Left ventricle myocardium inferior (tissue), 1 donor: Measurements from ENCODE around the gene CCDC38. TPM values are rescaled to one million over a fixed set of nuclear protein-coding genes. Genes with fewer than 3 reads are reported as not detected.

Source experiments
- DNase-seq: peaks from one replicate; pipeline ENCODE4 v3.0.0-alpha.2; 2020
- H3K27ac ChIP-seq: fragments of 200-600 bp; replicated peaks from 2 replicates; pipeline ENCODE4 v1.8.0; 2021
- H3K27me3 ChIP-seq: fragments of 200-600 bp; 2 replicates; pipeline ENCODE4 v1.8.0; 2021; ENCODE audit warnings: low read depth
- H3K36me3 ChIP-seq: fragments of 200-600 bp; 2 replicates; pipeline ENCODE4 v1.8.0; 2021
- H3K4me1 ChIP-seq: fragments of 200-600 bp; 2 replicates; pipeline ENCODE4 v1.8.0; 2021
- H3K4me3 ChIP-seq: fragments of 200-600 bp; 2 replicates; pipeline ENCODE4 v1.8.0; 2021; ENCODE audit warnings: mild to moderate bottlenecking, moderate library complexity
- H3K9me3 ChIP-seq: fragments of 200-600 bp; replicated peaks from 2 replicates; pipeline ENCODE4 v1.8.0; 2021
- intact Hi-C: fragments of 100-400 bp; cut with micrococcal nuclease; formaldehyde crosslinking; loops from one replicate; pipeline ENCODE4 v1.11.0; 2022
- total RNA-seq: library from RNA; stranded (reverse); fragmentation: NEBNext Ultra II Directional; extraction: Animal tissue kit (Norgen Biotek cat#: 25700); gene quantifications from one replicate; pipeline ENCODE4 v1.2.1, GENCODE V29; 2021
- TF ChIP-seq, protein P1 (sequence below): fragments of 200-600 bp; IDR thresholded peaks from 2 replicates; pipeline ENCODE4 v1.8.0; 2021; ENCODE audit warnings: antibody characterized with exemption, mild to moderate bottlenecking, borderline replicate concordance
- donor health status: DM: no; HTN: yes; CAD: no; lungs with severe emphysema.

Gene CCDC38
- total RNA-seq, 1 donor from 2014 or later, result 0.22 TPM

DNA sequence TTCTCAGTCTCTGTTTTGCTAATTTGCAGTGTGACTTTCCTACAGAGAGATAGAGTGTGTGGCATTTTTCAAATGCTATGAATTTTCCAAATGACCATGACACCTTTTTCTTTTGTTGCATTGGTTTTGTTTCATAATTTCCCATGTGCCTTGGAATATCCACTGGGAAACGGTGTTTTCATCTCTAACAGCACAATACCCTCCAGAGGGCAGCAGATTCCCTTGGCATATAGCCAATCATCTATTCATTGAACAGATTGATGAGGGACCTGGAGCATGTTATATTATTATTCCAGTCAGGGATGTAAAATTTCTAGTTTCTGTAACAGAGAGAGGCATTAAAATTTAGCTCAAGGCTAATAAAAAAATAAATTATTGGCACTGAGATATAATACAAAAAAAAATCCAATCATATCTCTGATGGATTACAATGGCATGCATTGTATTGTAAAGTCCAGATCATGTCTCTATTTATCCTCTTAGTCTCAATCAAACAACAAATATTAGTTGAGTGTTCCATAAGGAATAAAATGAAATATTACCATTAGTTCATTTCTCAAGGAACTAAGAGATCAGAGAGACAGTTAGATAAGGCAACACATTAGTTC is 122.2 kb downstream of the CCDC38 start:
- no peak for DNase-seq
- TF ChIP-seq, protein P1, sequence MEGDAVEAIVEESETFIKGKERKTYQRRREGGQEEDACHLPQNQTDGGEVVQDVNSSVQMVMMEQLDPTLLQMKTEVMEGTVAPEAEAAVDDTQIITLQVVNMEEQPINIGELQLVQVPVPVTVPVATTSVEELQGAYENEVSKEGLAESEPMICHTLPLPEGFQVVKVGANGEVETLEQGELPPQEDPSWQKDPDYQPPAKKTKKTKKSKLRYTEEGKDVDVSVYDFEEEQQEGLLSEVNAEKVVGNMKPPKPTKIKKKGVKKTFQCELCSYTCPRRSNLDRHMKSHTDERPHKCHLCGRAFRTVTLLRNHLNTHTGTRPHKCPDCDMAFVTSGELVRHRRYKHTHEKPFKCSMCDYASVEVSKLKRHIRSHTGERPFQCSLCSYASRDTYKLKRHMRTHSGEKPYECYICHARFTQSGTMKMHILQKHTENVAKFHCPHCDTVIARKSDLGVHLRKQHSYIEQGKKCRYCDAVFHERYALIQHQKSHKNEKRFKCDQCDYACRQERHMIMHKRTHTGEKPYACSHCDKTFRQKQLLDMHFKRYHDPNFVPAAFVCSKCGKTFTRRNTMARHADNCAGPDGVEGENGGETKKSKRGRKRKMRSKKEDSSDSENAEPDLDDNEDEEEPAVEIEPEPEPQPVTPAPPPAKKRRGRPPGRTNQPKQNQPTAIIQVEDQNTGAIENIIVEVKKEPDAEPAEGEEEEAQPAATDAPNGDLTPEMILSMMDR, result peak; percentile 63
- H3K27me3 ChIP-seq, result no peaks in the 10 kb centered on the region
- no peak overlapping the region for H3K4me3 ChIP-seq
- no peaks in the 10 kb centered on the region for H3K36me3 ChIP-seq
- H3K9me3 ChIP-seq, result no peaks in the 10 kb centered on the region
- H3K4me1 ChIP-seq, result peaks cover 6% of the 10 kb centered on the region
- intact Hi-C loops, result no loop called here
- no peak overlapping the region for H3K27ac ChIP-seq

Other genes with a start within 250 kb of the CCDC38 start
- gene NTN4, start 151.8 kb downstream of the CCDC38 start, total RNA-seq, result 76.8 TPM
- gene SNRPF, start 83.7 kb downstream of the CCDC38 start, total RNA-seq, result 10.7 TPM
- gene AMDHD1, start 717 bp upstream of the CCDC38 start, total RNA-seq, result 0.47 TPM
- gene HAL, start 53.7 kb upstream of the CCDC38 start, total RNA-seq, result not detected
- 35.4 TPM for gene LTA4H, start 93.0 kb upstream of the CCDC38 start, total RNA-seq